Measurements from ENCODE around the gene SMIM7.

GRCh38 chr19:16611121-16611520 lies 48.8 kb downstream of the SMIM7 start:
- TF ChIP-seq CTCF (conservative IDR thresholded peaks at IDR 0.05; ENCODE audit: low read length) (no peak), EZH2phosphoT487 (IDR thresholded peaks at IDR 0.05; ENCODE audit: borderline replicate concordance) (no peak)

Measured in Loucy (cell line).